ENCODE measurements around the gene USP31. TPM values are rescaled to one million over a fixed set of nuclear protein-coding genes. Genes with fewer than 3 reads are reported as not detected.

The USP31 gene
- total and polyA plus RNA-seq, 2 donors (not counting 1 experiment from before 2014, with no cell fraction given): 1.6 to 6.7 TPM

DNA sequence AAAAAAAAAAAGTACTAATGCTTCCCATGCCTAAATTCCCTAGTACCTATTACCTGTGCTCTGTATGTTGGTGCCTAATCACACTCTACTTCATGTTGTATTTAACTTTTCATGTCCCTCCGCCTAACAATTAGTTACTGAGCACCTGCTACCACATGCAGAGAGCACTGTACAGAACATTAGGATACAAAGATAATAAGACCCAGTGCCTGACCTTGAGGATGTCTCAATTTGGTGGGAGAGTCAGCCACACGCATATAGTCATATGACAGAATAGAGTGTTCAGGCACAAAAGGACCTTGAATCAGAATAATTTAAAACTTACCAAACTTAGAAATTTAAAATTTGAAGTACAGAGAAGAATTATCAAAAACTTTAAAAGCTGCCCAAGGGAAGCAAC, 42.1 kb downstream of the USP31 start:
- TF ChIP-seq, protein P1, sequence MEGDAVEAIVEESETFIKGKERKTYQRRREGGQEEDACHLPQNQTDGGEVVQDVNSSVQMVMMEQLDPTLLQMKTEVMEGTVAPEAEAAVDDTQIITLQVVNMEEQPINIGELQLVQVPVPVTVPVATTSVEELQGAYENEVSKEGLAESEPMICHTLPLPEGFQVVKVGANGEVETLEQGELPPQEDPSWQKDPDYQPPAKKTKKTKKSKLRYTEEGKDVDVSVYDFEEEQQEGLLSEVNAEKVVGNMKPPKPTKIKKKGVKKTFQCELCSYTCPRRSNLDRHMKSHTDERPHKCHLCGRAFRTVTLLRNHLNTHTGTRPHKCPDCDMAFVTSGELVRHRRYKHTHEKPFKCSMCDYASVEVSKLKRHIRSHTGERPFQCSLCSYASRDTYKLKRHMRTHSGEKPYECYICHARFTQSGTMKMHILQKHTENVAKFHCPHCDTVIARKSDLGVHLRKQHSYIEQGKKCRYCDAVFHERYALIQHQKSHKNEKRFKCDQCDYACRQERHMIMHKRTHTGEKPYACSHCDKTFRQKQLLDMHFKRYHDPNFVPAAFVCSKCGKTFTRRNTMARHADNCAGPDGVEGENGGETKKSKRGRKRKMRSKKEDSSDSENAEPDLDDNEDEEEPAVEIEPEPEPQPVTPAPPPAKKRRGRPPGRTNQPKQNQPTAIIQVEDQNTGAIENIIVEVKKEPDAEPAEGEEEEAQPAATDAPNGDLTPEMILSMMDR (IDR thresholded peaks at IDR 0.05): no peak
- no peak for TF ChIP-seq EZH2 (IDR thresholded peaks at IDR 0.05; ENCODE audit: borderline replicate concordance, insufficient read depth, low read depth, low read length, poor library complexity, severe bottlenecking)
- H3K9me3 Mint-ChIP-seq (ENCODE audit: insufficient read depth): no peaks in the 10 kb centered on the region
- Histone ChIP-seq H3K36me3 (replicated peaks in 1 of 2; ENCODE audit: control extremely low read depth in 1 of 2, control insufficient read depth in 1 of 2, extremely low read depth in 1 of 2, insufficient read depth in 2 of 2, low read length in 1 of 2) (no peaks in the 10 kb centered on the region), H3K9me3 (ENCODE audit: control extremely low read depth in 1 of 3, control insufficient read depth in 2 of 3, insufficient read depth in 1 of 3, low read length in 2 of 3) (no peaks in the 10 kb centered on the region), H3K27me3 (replicated peaks in 1 of 4; ENCODE audit: control extremely low read depth in 1 of 4, control insufficient read depth in 3 of 4, insufficient read depth in 4 of 4, low read length in 3 of 4) (no peaks in the 10 kb centered on the region), H3K4me3 (ENCODE audit: control extremely low read depth in 1 of 5, extremely low read depth in 1 of 5, insufficient read depth in 1 of 5, low read depth in 2 of 5, low read length in 4 of 5) (no peak overlapping the region), H3K27ac (ENCODE audit: low read length in 2 of 2) (no peak overlapping the region), H3K4me1 (ENCODE audit: control insufficient read depth in 2 of 2, insufficient read depth in 2 of 2, low read length in 2 of 2) (no peaks in the 10 kb centered on the region), H3K4me2 (replicated peaks; ENCODE audit: low read depth, low read length, poor library complexity, severe bottlenecking) (no peak overlapping the region), H2AFZ (ENCODE audit: insufficient read depth, low read depth, low read length, poor library complexity, severe bottlenecking) (no peak overlapping the region), H3K9ac (ENCODE audit: low read length) (no peak overlapping the region), H4K20me1 (ENCODE audit: control insufficient read depth, insufficient read depth, low read length, poor library complexity, severe bottlenecking) (no peaks in the 10 kb centered on the region), H3K79me2 (ENCODE audit: control insufficient read depth, insufficient read depth, low read length) (no peaks in the 10 kb centered on the region)
- H3K4me3 Mint-ChIP-seq: no peak overlapping the region
- no CpG with 5 or more reads among the region's 2 CpGs for WGBS (ENCODE audit: insufficient coverage)
- no peak for ATAC-seq (ENCODE audit: low read depth)
- H3K4me1 Mint-ChIP-seq: no peaks in the 10 kb centered on the region
- intact Hi-C loops (cut with micrococcal nuclease): no loop called here
- no peaks in the 10 kb centered on the region for H3K27me3 Mint-ChIP-seq
- DNase-seq: no peak
- no peak overlapping the region for H3K27ac Mint-ChIP-seq
- ChIA-PET CTCF (no interaction called here), POLR2A (no interaction called here)

DNA sequence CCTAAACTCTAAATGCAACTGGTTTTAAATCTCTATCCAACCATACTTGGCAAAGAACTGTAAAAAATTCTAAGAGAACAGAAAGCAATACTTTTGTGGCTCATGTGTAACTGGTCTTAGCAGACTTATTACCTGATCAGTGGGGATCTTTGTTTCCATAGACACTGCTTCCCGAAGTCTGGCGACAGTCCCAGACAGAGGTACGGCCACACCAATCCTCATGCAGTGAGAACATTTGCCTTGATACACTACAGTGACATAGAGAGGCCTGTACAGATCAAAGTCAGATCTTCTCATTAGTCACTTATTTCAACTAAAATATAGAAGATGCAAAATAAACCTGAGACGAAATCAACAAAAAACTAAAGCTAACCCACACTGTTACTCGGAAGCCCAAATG, 43.9 kb downstream of the USP31 start:
- no peak overlapping the region for H3K4me3 ChIP-seq (ENCODE audit: control extremely low read depth in 1 of 5, extremely low read depth in 1 of 5, insufficient read depth in 1 of 5, low read depth in 2 of 5, low read length in 4 of 5)
- no peak overlapping the region for H3K9ac ChIP-seq (ENCODE audit: low read length)
- H3K27ac ChIP-seq (ENCODE audit: low read length in 2 of 2): no peak overlapping the region
- no peaks in the 10 kb centered on the region for H3K4me1 ChIP-seq (ENCODE audit: control insufficient read depth in 2 of 2, insufficient read depth in 2 of 2, low read length in 2 of 2)
- H3K4me3 Mint-ChIP-seq: no peak overlapping the region
- ChIA-PET CTCF (no interaction called here), POLR2A (no interaction called here)
- no peaks in the 10 kb centered on the region for H3K9me3 ChIP-seq (ENCODE audit: control extremely low read depth in 1 of 3, control insufficient read depth in 2 of 3, insufficient read depth in 1 of 3, low read length in 2 of 3)
- WGBS (ENCODE audit: insufficient coverage): 100% methylated on average over 4 of the region's 5 CpGs
- H3K4me1 Mint-ChIP-seq: no peaks in the 10 kb centered on the region
- H3K79me2 ChIP-seq (ENCODE audit: control insufficient read depth, insufficient read depth, low read length): no peaks in the 10 kb centered on the region
- no peak overlapping the region for H3K4me2 ChIP-seq (replicated peaks; ENCODE audit: low read depth, low read length, poor library complexity, severe bottlenecking)
- H2AFZ ChIP-seq (ENCODE audit: insufficient read depth, low read depth, low read length, poor library complexity, severe bottlenecking): no peak overlapping the region
- no peaks in the 10 kb centered on the region for H4K20me1 ChIP-seq (ENCODE audit: control insufficient read depth, insufficient read depth, low read length, poor library complexity, severe bottlenecking)
- H3K36me3 ChIP-seq (replicated peaks in 1 of 2; ENCODE audit: control extremely low read depth in 1 of 2, control insufficient read depth in 1 of 2, extremely low read depth in 1 of 2, insufficient read depth in 2 of 2, low read length in 1 of 2): no peaks in the 10 kb centered on the region
- DNase-seq: no peak
- no peak for ATAC-seq (ENCODE audit: low read depth)
- TF ChIP-seq, protein P1 (IDR thresholded peaks at IDR 0.05): no peak
- no peak for TF ChIP-seq EZH2 (IDR thresholded peaks at IDR 0.05; ENCODE audit: borderline replicate concordance, insufficient read depth, low read depth, low read length, poor library complexity, severe bottlenecking)
- no peaks in the 10 kb centered on the region for H3K9me3 Mint-ChIP-seq (ENCODE audit: insufficient read depth)
- H3K27me3 Mint-ChIP-seq: no peaks in the 10 kb centered on the region
- intact Hi-C loops (cut with micrococcal nuclease): no loop called here
- H3K27ac Mint-ChIP-seq: no peak overlapping the region
- no peaks in the 10 kb centered on the region for H3K27me3 ChIP-seq (replicated peaks in 1 of 4; ENCODE audit: control extremely low read depth in 1 of 4, control insufficient read depth in 3 of 4, insufficient read depth in 4 of 4, low read length in 3 of 4)

Data from B cell (primary cell).